ENCODE measurements around the gene CAPS.

GRCh38 chr19:5896365-5897076 is 17.5 kb upstream of the CAPS start:
- TF ChIP-seq CTCF (IDR thresholded peaks at IDR 0.05) (no peak), EP300 (IDR thresholded peaks at IDR 0.05) (no peak), POLR2AphosphoS5 (IDR thresholded peaks at IDR 0.05) (no peak), POLR2A (IDR thresholded peaks at IDR 0.05) (no peak)
